Keratinocyte (primary cell): ENCODE results near the gene SLC37A1. TPM values are rescaled to one million over a fixed set of nuclear protein-coding genes. Genes with fewer than 3 reads are reported as not detected.

Experiments used
- DNase-seq: peaks from one replicate; pipeline ENCODE4 v3.0.0-alpha.2; 2011; ENCODE audit warnings: low read depth, missing footprints, low spot score
- FAIRE-seq: peaks from 2 replicates; lab custom pipeline; 2011; peaks lifted over from hg19 to GRCh38; lab: Jason Lieb, UNC
- H2AFZ ChIP-seq: 2 replicates; pipeline ENCODE4 v1.6.0; 2012; ENCODE audit warnings: low read length, control low read depth, inconsistent platforms; ENCODE audit not compliant: control insufficient read depth
- H3K27ac ChIP-seq: 2 replicates; pipeline ENCODE4 v1.5.1; 2011; ENCODE audit warnings: low read length; ENCODE audit not compliant: control insufficient read depth, insufficient read depth
- H3K27me3 ChIP-seq: 3 replicates; pipeline ENCODE4 v1.6.0; 2011; ENCODE audit warnings: low read length; ENCODE audit not compliant: control insufficient read depth, insufficient read depth; ENCODE audit errors: extremely low read depth
- H3K36me3 ChIP-seq, 2 experiments: 2 replicates in 1 of 2; 3 replicates in 1 of 2; pipeline ENCODE4 v1.5.1; 2011; ENCODE audit warnings: low read length in 2 of 2, mild to moderate bottlenecking in 1 of 2; ENCODE audit not compliant: control insufficient read depth in 2 of 2, insufficient read depth in 2 of 2; ENCODE audit errors: extremely low read depth in 1 of 2
- H3K4me1 ChIP-seq: 3 replicates; pipeline ENCODE4 v1.5.1; 2011; ENCODE audit warnings: low read length; ENCODE audit not compliant: control insufficient read depth, insufficient read depth; ENCODE audit errors: extremely low read depth
- H3K4me2 ChIP-seq: 3 replicates; pipeline ENCODE4 v1.6.0; 2011; ENCODE audit warnings: low read depth, low read length; ENCODE audit not compliant: control insufficient read depth, insufficient read depth; ENCODE audit errors: extremely low read depth
- H3K4me3 ChIP-seq, 3 experiments: fragments of 200-600 bp in 1 of 3; sonication (generic) in 1 of 3; 2 replicates in 2 of 3; 3 replicates in 1 of 3; pipeline ENCODE4 v1.5.1; 2011 to 2016; ENCODE audit warnings: low read length in 3 of 3, mild to moderate bottlenecking in 3 of 3, control low read depth in 2 of 3, inconsistent platforms in 1 of 3, low read depth in 1 of 3, mixed read lengths in 1 of 3, mixed run types in 1 of 3, moderate library complexity in 1 of 3; ENCODE audit not compliant: control insufficient read depth in 2 of 3, insufficient read depth in 2 of 3; ENCODE audit errors: extremely low read depth in 1 of 3
- H3K79me2 ChIP-seq: 2 replicates; pipeline ENCODE4 v1.6.0; 2012; ENCODE audit warnings: low read length; ENCODE audit not compliant: control insufficient read depth, insufficient read depth
- H3K9ac ChIP-seq: 3 replicates; pipeline ENCODE4 v1.6.0; 2011; ENCODE audit warnings: low read length; ENCODE audit not compliant: control insufficient read depth, insufficient read depth; ENCODE audit errors: extremely low read depth
- H3K9me1 ChIP-seq: 3 replicates; pipeline ENCODE4 v1.6.0; 2011; ENCODE audit warnings: low read length; ENCODE audit not compliant: control insufficient read depth, insufficient read depth; ENCODE audit errors: extremely low read depth
- H3K9me3 ChIP-seq: 2 replicates; pipeline ENCODE4 v1.5.1; 2012; ENCODE audit warnings: low read depth, low read length; ENCODE audit not compliant: control insufficient read depth
- H4K20me1 ChIP-seq: 3 replicates; pipeline ENCODE4 v1.6.0; 2011; ENCODE audit warnings: low read length; ENCODE audit not compliant: control insufficient read depth, insufficient read depth; ENCODE audit errors: extremely low read depth
- CTCF ChIP-seq, 3 experiments: IDR thresholded peaks in 1 of 3; conservative IDR thresholded peaks in 1 of 3; optimal IDR thresholded peaks in 1 of 3; 2 replicates in 2 of 3; 3 replicates in 1 of 3; pipeline versions ENCODE3 to v1.5.1; 2011; ENCODE audit warnings: low read length in 3 of 3, mild to moderate bottlenecking in 3 of 3, moderate library complexity in 2 of 3, control low read depth in 1 of 3, inconsistent platforms in 1 of 3; ENCODE audit not compliant: insufficient read depth in 2 of 3; ENCODE audit errors: extremely low read depth in 1 of 3
- EZH2 ChIP-seq: IDR thresholded peaks from one replicate; pipeline ENCODE4 v1.6.1; 2012; ENCODE audit warnings: inconsistent platforms, mild to moderate bottlenecking, low read length, moderate library complexity
- dilution Hi-C: fragments of 300-500 bp; cut with MboI; formaldehyde crosslinking; loops from one replicate; pipeline ENCODE4 v1.7.0; 2020; ENCODE audit warnings: low sequenced_read_pairs; ENCODE audit not compliant: extremely low pct_ligation_motif_present
- polyA minus RNA-seq, 3 experiments: library from RNA; depleted of rRNA, polyadenylated mRNA; stranded (reverse); fragments of >200 nt; gene quantifications; 1 replicate in 1 of 3; 2 replicates in 1 of 3; 3 replicates in 1 of 3; pipeline ENCODE4 v1.2.3, GENCODE V29; 2011
- polyA plus RNA-seq, 5 experiments: library from polyadenylated mRNA; depleted of rRNA in 3 of 5; stranded (reverse) in 3 of 5; stranded (forward) in 1 of 5; unstranded in 1 of 5; fragments of >200 nt; gene quantifications; 1 replicate in 1 of 5; 2 replicates in 3 of 5; 3 replicates in 1 of 5; pipeline versions ENCODE4 v1.2.1 to v1.2.3, GENCODE V29; 2011 to 2012; ENCODE audit warnings: missing spikeins in 2 of 5, low read depth in 1 of 5, low replicate concordance in 1 of 5

SLC37A1 gene
- polyA plus RNA-seq (2.7 to 4.2 TPM (median 4.1 TPM) in 3 replicates), polyA minus RNA-seq (3.2 to 7.4 TPM (median 5.5 TPM) in 3 replicates)
- 0.60 TPM for polyA plus RNA-seq (2011; ENCODE audit: low read depth)
- 1.9 and 3.1 TPM in 2 replicates for polyA plus RNA-seq (2011; cell fraction: cytosol; rRNA removed)
- 8.3 and 8.8 TPM in 2 replicates for polyA plus RNA-seq (2011; cell fraction: nucleus; rRNA removed)
- polyA plus RNA-seq (2012; ENCODE audit: low replicate concordance), result 1.2 and 5.0 TPM in 2 replicates
- polyA minus RNA-seq (2011; cell fraction: cytosol; rRNA and poly(A)+ RNA removed), result 4.0 TPM
- 7.3 and 8.9 TPM in 2 replicates for polyA minus RNA-seq (2011; cell fraction: nucleus; rRNA and poly(A)+ RNA removed)

GRCh38 chr21:42513151-42513984 is at the start of gene SLC37A1:
Gene SLC37A1 (plus strand): TSS chr21:42513852. CDS start chr21:42518455, 4,603 bp downstream.
- peak within 1 kb of the TSS; percentile 72 for H3K9ac ChIP-seq
- H3K4me2 ChIP-seq, result peak within 1 kb of the TSS; percentile 84
- TF ChIP-seq CTCF (optimal IDR thresholded peaks at IDR 0.05 in 1 of 3, IDR thresholded peaks at IDR 0.05 in 1 of 3, conservative IDR thresholded peaks at IDR 0.05 in 1 of 3; ENCODE audit: extremely low read depth in 1 of 3, insufficient read depth in 2 of 3, low read length in 3 of 3) (peak in 1 of 3 experiments; percentile 35), EZH2 (no peak)
- no peaks in the 10 kb centered on the region for H3K79me2 ChIP-seq
- peak within 1 kb of the TSS; percentile 47 for H3K27ac ChIP-seq
- dilution Hi-C loops, result no loop called here
- H3K9me3 ChIP-seq, result no peaks in the 10 kb centered on the region
- no peaks in the 10 kb centered on the region for H3K27me3 ChIP-seq
- peak within 1 kb of the TSS; percentile 78 for H2AFZ ChIP-seq
- peak within 1 kb of the TSS; percentile 72 to 83 (median 75) for H3K4me3 ChIP-seq
- H3K9me1 ChIP-seq, result no peaks in the 10 kb centered on the region
- no peaks in the 10 kb centered on the region for H4K20me1 ChIP-seq
- FAIRE-seq (no peak), DNase-seq (no peak)
- H3K4me1 ChIP-seq, result peaks cover 10% of the 10 kb centered on the region
- peaks cover 0 to 3% of the 10 kb centered on the region in 2 experiments for H3K36me3 ChIP-seq

GRCh38 chr21:42463861-42464515 is 49.7 kb upstream of the SLC37A1 start:
- peaks cover 7% of the 10 kb centered on the region for H3K4me1 ChIP-seq
- H4K20me1 ChIP-seq, result no peaks in the 10 kb centered on the region
- no peaks in the 10 kb centered on the region for H3K79me2 ChIP-seq
- no peak for FAIRE-seq
- H3K9me3 ChIP-seq, result no peaks in the 10 kb centered on the region
- DNase-seq, result no peak
- TF ChIP-seq CTCF (optimal IDR thresholded peaks at IDR 0.05 in 1 of 3, IDR thresholded peaks at IDR 0.05 in 1 of 3, conservative IDR thresholded peaks at IDR 0.05 in 1 of 3; ENCODE audit: extremely low read depth in 1 of 3, insufficient read depth in 2 of 3, low read length in 3 of 3), result no peak
- H3K4me2 ChIP-seq, result no peak overlapping the region
- no peak overlapping the region for H3K4me3 ChIP-seq
- no peak overlapping the region for H3K9ac ChIP-seq
- no peak overlapping the region for H2AFZ ChIP-seq
- H3K9me1 ChIP-seq, result no peaks in the 10 kb centered on the region
- no peak overlapping the region for H3K27ac ChIP-seq
- dilution Hi-C loops, result no loop called here
- no peaks in the 10 kb centered on the region for H3K27me3 ChIP-seq
- H3K36me3 ChIP-seq, result no peaks in the 10 kb centered on the region
